RCC 7860 (cell line): ENCODE results near the gene SPTBN1.

Experiments
- DNase-seq: peaks from one replicate; pipeline ENCODE4 v3.0.0-alpha.2; 2015; ENCODE audit warnings: low spot score
- FAIRE-seq: peaks from 2 replicates; lab custom pipeline; 2012; peaks lifted over from hg19 to GRCh38; lab: Jason Lieb, UNC

The SPTBN1 gene

GRCh38 chr2:54716375-54716774, 260.2 kb downstream of the SPTBN1 start:
- no peak for DNase-seq
- FAIRE-seq: no peak

GRCh38 chr2:54720563-54720962, 264.4 kb downstream of the SPTBN1 start:
- DNase-seq: no peak
- no peak for FAIRE-seq
